ENCODE data around the gene KCNQ5. TPM values are rescaled to one million over a fixed set of nuclear protein-coding genes. Genes with fewer than 3 reads are reported as not detected.

Gene KCNQ5
- total RNA-seq, 4 donors from 2014 or later, result 0.14 to 1.2 (median 0.48) TPM; not detected in 1

- Histone ChIP-seq H3K27ac (no peak overlapping the region), H3K27me3 (no peaks in the 10 kb centered on the region), H3K36me3 (no peaks in the 10 kb centered on the region), H3K4me1 (no peaks in the 10 kb centered on the region), H3K4me3 (no peak overlapping the region), H3K9me3 (no peaks in the 10 kb centered on the region)
- intact Hi-C loops (cut with DNase I; ENCODE audit: low total_unique reads) (no loop called here), in situ Hi-C loops (cut with MboI; ENCODE audit: low pct_ligation_motif_present in 1 of 4, low pct_unique_long_range_greater_than_20kb in 1 of 4, low sequenced_read_pairs in 3 of 4) (no loop called here)
- DNase-seq, result no peak
- no peak for TF ChIP-seq POLR2A (IDR thresholded peaks at IDR 0.05)
- no peak for TF ChIP-seq POLR2AphosphoS5 (IDR thresholded peaks at IDR 0.05)
- TF ChIP-seq CTCF (IDR thresholded peaks at IDR 0.05), result no peak
- TF ChIP-seq EP300 (IDR thresholded peaks at IDR 0.05; ENCODE audit: low read depth), result no peak
- WGBS, 2 donors (ENCODE audit: low coverage in 1 of 2), result 78% methylated on average over 3 of the region's 3 CpGs
Measured at GRCh38 chr6:73200247-73200646, 578.4 kb downstream of the KCNQ5 start.

- TF ChIP-seq EP300 (IDR thresholded peaks at IDR 0.05; ENCODE audit: low read depth) (no peak), POLR2AphosphoS5 (IDR thresholded peaks at IDR 0.05) (no peak), POLR2A (IDR thresholded peaks at IDR 0.05) (no peak), CTCF (IDR thresholded peaks at IDR 0.05) (no peak)
- intact Hi-C loops (cut with DNase I; ENCODE audit: low total_unique reads) (no loop called here), in situ Hi-C loops (cut with MboI; ENCODE audit: low pct_ligation_motif_present in 1 of 4, low pct_unique_long_range_greater_than_20kb in 1 of 4, low sequenced_read_pairs in 3 of 4) (no loop called here)
- H3K9me3 ChIP-seq, result no peaks in the 10 kb centered on the region
- H3K27ac ChIP-seq, result no peak overlapping the region
- no peaks in the 10 kb centered on the region for H3K27me3 ChIP-seq
- no peaks in the 10 kb centered on the region for H3K4me1 ChIP-seq
- 38 to 69% methylated on average over 1 to 4 of the region's 4 CpGs for WGBS, 2 donors (ENCODE audit: low coverage in 1 of 2)
- H3K4me3 ChIP-seq, result no peak overlapping the region
- no peaks in the 10 kb centered on the region for H3K36me3 ChIP-seq
- no peak for DNase-seq
Measured at GRCh38 chr6:73200735-73201134, 578.9 kb downstream of the KCNQ5 start.

GRCh38 chr6:73203098-73203497 is 581.2 kb downstream of the KCNQ5 start:
- Histone ChIP-seq H3K27ac (no peak overlapping the region), H3K9me3 (no peaks in the 10 kb centered on the region), H3K36me3 (no peaks in the 10 kb centered on the region), H3K4me1 (no peaks in the 10 kb centered on the region), H3K4me3 (no peak overlapping the region), H3K27me3 (no peaks in the 10 kb centered on the region)
- 78 to 90% methylated on average over 1 of the region's 1 CpG for WGBS, 2 donors (ENCODE audit: low coverage in 1 of 2)
- TF ChIP-seq POLR2AphosphoS5 (IDR thresholded peaks at IDR 0.05), result no peak
- TF ChIP-seq EP300 (IDR thresholded peaks at IDR 0.05; ENCODE audit: low read depth), result no peak
- no peak for TF ChIP-seq POLR2A (IDR thresholded peaks at IDR 0.05)
- TF ChIP-seq CTCF (IDR thresholded peaks at IDR 0.05), result no peak
- in situ Hi-C loops (cut with MboI; ENCODE audit: low pct_ligation_motif_present in 1 of 4, low pct_unique_long_range_greater_than_20kb in 1 of 4, low sequenced_read_pairs in 3 of 4), result no loop called here
- no peak for DNase-seq
- intact Hi-C loops (cut with DNase I; ENCODE audit: low total_unique reads), result no loop called here

GRCh38 chr6:73204252-73204651 is 582.4 kb downstream of the KCNQ5 start:
- Histone ChIP-seq H3K9me3 (no peaks in the 10 kb centered on the region), H3K27me3 (no peaks in the 10 kb centered on the region), H3K4me1 (no peaks in the 10 kb centered on the region), H3K27ac (no peak overlapping the region), H3K36me3 (no peaks in the 10 kb centered on the region), H3K4me3 (no peak overlapping the region)
- no peak for DNase-seq
- in situ Hi-C loops (cut with MboI; ENCODE audit: low pct_ligation_motif_present in 1 of 4, low pct_unique_long_range_greater_than_20kb in 1 of 4, low sequenced_read_pairs in 3 of 4), result no loop called here
- TF ChIP-seq CTCF (IDR thresholded peaks at IDR 0.05), result no peak
- TF ChIP-seq POLR2A (IDR thresholded peaks at IDR 0.05), result no peak
- TF ChIP-seq POLR2AphosphoS5 (IDR thresholded peaks at IDR 0.05), result no peak
- no peak for TF ChIP-seq EP300 (IDR thresholded peaks at IDR 0.05; ENCODE audit: low read depth)
- WGBS, 2 donors (ENCODE audit: low coverage in 1 of 2), result 40 to 75% methylated on average over 1 to 4 of the region's 4 CpGs
- intact Hi-C loops (cut with DNase I; ENCODE audit: low total_unique reads), result no loop called here

Measured in transverse colon (tissue), 4 donors.